Effector CD4-positive, alpha-beta T cell (primary cell): Measurements from ENCODE around the gene NDUFA6.
"Not testable (repeated sequence)": the region's sequence is repeated elsewhere in the genome, so short reads cannot be mapped to it uniquely, and the experiment has no call there.

ENCODE experiments used
- DNase-seq: peaks from one replicate; pipeline ENCODE4 v3.0.0-alpha.2; 2020
- total RNA-seq: gene quantifications from one replicate; lab custom pipeline; 2026; lab: John Stamatoyannopoulos, UW

NDUFA6 gene
- total RNA-seq, result 33.0 reads per million, percentile 58 among the genes with 10 or more reads in this experiment

- DNase-seq, result peak; percentile 97
These were observed at the start of gene NDUFA6 for GRCh38 chr22:42090596-42091454. NDUFA6 (minus strand) TSS chr22:42090772; CDS start chr22:42090744, 28 bp downstream.

GRCh38 chr22:42140153-42140552 is 49.6 kb upstream of the NDUFA6 start:
- DNase-seq, result not testable (repeated sequence)

- not testable (repeated sequence) for DNase-seq
These were observed 48.9 kb upstream of the NDUFA6 start for GRCh38 chr22:42139508-42139907.

GRCh38 chr22:42138972-42139371 is 48.4 kb upstream of the NDUFA6 start:
- no peak for DNase-seq

GRCh38 chr22:42138122-42138770 is 47.7 kb upstream of the NDUFA6 start:
- no peak for DNase-seq

- not testable (repeated sequence) for DNase-seq
These were observed 45.1 kb upstream of the NDUFA6 start for GRCh38 chr22:42135688-42136087.

GRCh38 chr22:42134100-42135020 is 43.8 kb upstream of the NDUFA6 start:
- DNase-seq, result no peak

- no peak for DNase-seq
These were observed 41.9 kb upstream of the NDUFA6 start for GRCh38 chr22:42132457-42132856.

- no peak for DNase-seq
These were observed 41.0 kb upstream of the NDUFA6 start for GRCh38 chr22:42131562-42131961.

- DNase-seq, result not testable (repeated sequence)
These were observed 40.3 kb upstream of the NDUFA6 start, which contains the start of gene CYP2D6 for GRCh38 chr22:42130639-42131431. CYP2D6 (minus strand) TSS chr22:42130810; CDS start chr22:42130791, 19 bp downstream.

- DNase-seq, result not testable (repeated sequence)
These were observed 39.6 kb upstream of the NDUFA6 start for GRCh38 chr22:42130182-42130581.

GRCh38 chr22:42128776-42129694 is 38.5 kb upstream of the NDUFA6 start:
- not testable (repeated sequence) for DNase-seq

GRCh38 chr22:42128007-42128406 is 37.4 kb upstream of the NDUFA6 start:
- DNase-seq, result not testable (repeated sequence)

GRCh38 chr22:42127606-42128005 is 37.0 kb upstream of the NDUFA6 start:
- no peak for DNase-seq

- not testable (repeated sequence) for DNase-seq
These were observed 33.0 kb upstream of the NDUFA6 start for GRCh38 chr22:42123529-42123928.

GRCh38 chr22:42120231-42121021 is 29.9 kb upstream of the NDUFA6 start:
- not testable (repeated sequence) for DNase-seq

- no peak for DNase-seq
These were observed 26.4 kb upstream of the NDUFA6 start for GRCh38 chr22:42116848-42117424.

GRCh38 chr22:42115420-42115830 is 24.9 kb upstream of the NDUFA6 start:
- not testable (repeated sequence) for DNase-seq

GRCh38 chr22:42114721-42115120 is 24.1 kb upstream of the NDUFA6 start:
- DNase-seq, result no peak
